CD8-positive, alpha-beta memory T cell (primary cell): ENCODE results near the gene BCAR3. TPM values are rescaled to one million over a fixed set of nuclear protein-coding genes. Genes with fewer than 3 reads are reported as not detected.
A peak's percentile ranks its signal among the peaks of the same experiment; 100 is the strongest.
"Not testable (repeated sequence)": the region's sequence is repeated elsewhere in the genome, so short reads cannot be mapped to it uniquely, and the experiment has no call there.

Source experiments
- CTCF ChIA-PET: fragments of 350-600 bp; sonication (Branson Sonifier 250); formaldehyde crosslinking; loops from one replicate; lab custom pipeline; 2021; ENCODE audit warnings: antibody characterized with exemption; lab: Charles Lee
- POLR2A ChIA-PET: fragments of 350-600 bp; sonication (Branson Sonifier 250); formaldehyde crosslinking; loops from one replicate; lab custom pipeline; 2021; ENCODE audit warnings: antibody characterized with exemption; lab: Charles Lee
- DNase-seq, 5 donors: peaks; one replicate each; pipeline versions ENCODE4 v3.0.0 to v3.0.0-alpha.2; 2020 to 2022; ENCODE audit warnings: mixed read lengths in 1 of 5
- H3K27ac ChIP-seq: one replicate; pipeline ENCODE4 v1.7.0; 2013; ENCODE audit warnings: low read depth, mild to moderate bottlenecking, low read length, moderate library complexity
- H3K27me3 ChIP-seq: 2 replicates; pipeline ENCODE4 v1.7.0; 2013; ENCODE audit warnings: low read length, mild to moderate bottlenecking; ENCODE audit not compliant: insufficient read depth, poor library complexity, severe bottlenecking
- H3K36me3 ChIP-seq: 2 replicates; pipeline ENCODE4 v1.7.0; 2013; ENCODE audit warnings: mild to moderate bottlenecking, low read length, moderate library complexity; ENCODE audit not compliant: insufficient read depth
- H3K4me1 ChIP-seq: 2 replicates; pipeline ENCODE4 v1.7.0; 2013; ENCODE audit warnings: mild to moderate bottlenecking, low read length, moderate library complexity; ENCODE audit not compliant: insufficient read depth
- H3K4me3 ChIP-seq: 2 replicates; pipeline ENCODE4 v1.7.0; 2013; ENCODE audit warnings: mild to moderate bottlenecking, low read length
- H3K9me3 ChIP-seq: 2 replicates; pipeline ENCODE4 v1.7.0; 2013; ENCODE audit warnings: mild to moderate bottlenecking, low read length
- H3K27ac Mint-ChIP-seq, 8 donors: one replicate each; pipeline ENCODE4 v1.8.0; 2020 to 2021; ENCODE audit warnings: mixed read lengths in 8 of 8, mild to moderate bottlenecking in 6 of 8, inconsistent platforms in 3 of 8, moderate library complexity in 3 of 8
- H3K27me3 Mint-ChIP-seq, 2 donors: one replicate each; pipeline ENCODE4 v1.8.0; 2020 to 2021; ENCODE audit warnings: mixed read lengths in 2 of 2, mild to moderate bottlenecking in 1 of 2, moderate library complexity in 1 of 2
- H3K36me3 Mint-ChIP-seq, 3 donors: one replicate each; pipeline ENCODE4 v1.8.0; 2020 to 2021; ENCODE audit warnings: mixed read lengths in 3 of 3, inconsistent platforms in 1 of 3, mild to moderate bottlenecking in 1 of 3
- H3K4me1 Mint-ChIP-seq, 3 donors: one replicate each; pipeline ENCODE4 v1.8.0; 2020 to 2021; ENCODE audit warnings: mixed read lengths in 3 of 3, inconsistent platforms in 1 of 3, mild to moderate bottlenecking in 1 of 3
- H3K4me3 Mint-ChIP-seq, 7 donors: one replicate each; pipeline ENCODE4 v1.8.0; 2020 to 2021; ENCODE audit warnings: mixed read lengths in 7 of 7, mild to moderate bottlenecking in 6 of 7, moderate library complexity in 4 of 7, inconsistent platforms in 2 of 7
- H3K9me3 Mint-ChIP-seq, 5 donors: one replicate each; pipeline ENCODE4 v1.8.0; 2020 to 2022; ENCODE audit warnings: mixed read lengths in 5 of 5, mild to moderate bottlenecking in 3 of 5, moderate library complexity in 2 of 5, inconsistent platforms in 1 of 5
- polyA plus RNA-seq: library from polyadenylated mRNA; unstranded; fragments of 300-500 nt; fragmentation: Illumina TruSeq; gene quantifications from one replicate; pipeline ENCODE4 v1.2.3, GENCODE V29; 2021
- total RNA-seq, 2 experiments: library from RNA; stranded (reverse); gene quantifications; one replicate each; pipeline ENCODE4 v1.2.3, GENCODE V29; 2021

The BCAR3 gene
- total and polyA plus RNA-seq, 3 experiments from 2014 or later, result 0.32 to 0.77 (median 0.62) TPM

DNA sequence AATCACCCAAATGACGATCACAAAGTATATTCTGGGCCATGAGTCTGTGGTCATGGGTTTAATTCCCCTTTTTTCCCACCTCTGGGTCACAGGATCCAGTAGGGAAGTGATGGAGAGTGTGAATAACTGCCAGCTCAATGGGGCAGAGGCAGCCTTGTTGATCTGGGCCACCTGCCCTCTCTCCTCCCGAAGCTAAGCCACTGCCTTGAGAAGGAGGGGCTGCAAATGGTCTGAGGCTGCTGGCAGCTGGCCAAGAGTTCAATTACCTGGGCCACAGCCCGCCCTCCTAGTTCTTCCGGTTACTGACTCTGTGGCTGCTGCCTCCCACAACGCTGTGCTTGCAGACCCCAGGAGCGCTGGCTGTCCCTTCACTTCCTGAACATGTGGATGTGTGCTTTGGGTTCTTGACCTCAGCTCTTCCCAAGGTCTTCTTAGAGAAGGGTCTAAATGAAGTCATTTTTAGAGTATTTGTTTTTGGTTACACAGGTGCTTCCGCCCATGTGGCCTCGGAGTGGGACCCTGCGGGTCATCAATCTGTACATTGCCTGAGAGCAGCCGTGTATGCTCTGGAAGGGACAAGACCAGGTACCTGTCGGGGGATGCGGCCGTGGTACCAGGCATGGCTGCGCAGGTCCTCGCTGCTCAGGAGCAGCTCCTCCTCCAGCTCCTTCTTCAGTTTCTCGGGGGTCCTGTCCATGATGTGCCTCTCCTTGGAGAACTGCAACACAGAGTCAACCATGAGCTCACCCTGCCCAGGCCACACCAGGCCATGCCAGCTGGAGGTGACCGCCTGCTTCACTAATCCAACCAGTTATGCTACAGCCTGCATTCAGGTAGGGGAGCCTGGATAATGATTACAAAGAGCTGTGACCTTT lies 89.7 kb downstream of the BCAR3 start:
- CTCF ChIA-PET, result no interaction called here
- H3K27ac Mint-ChIP-seq, result peak overlapping the region in 7 of 8 donors; percentile 9 to 98 (median 49)
- peak in 3 of 5 donors; percentile 12 to 62 (median 29) for DNase-seq
- no peaks in the 10 kb centered on the region for H3K36me3 Mint-ChIP-seq
- peaks cover 16 to 29% (median 21%) of the 10 kb centered on the region in 3 donors for H3K4me1 Mint-ChIP-seq
- POLR2A ChIA-PET, result no interaction called here
- Histone ChIP-seq H3K27ac (no peak overlapping the region), H3K4me1 (peaks cover 8% of the 10 kb centered on the region), H3K9me3 (no peaks in the 10 kb centered on the region), H3K36me3 (no peaks in the 10 kb centered on the region), H3K4me3 (no peak overlapping the region), H3K27me3 (no peaks in the 10 kb centered on the region)
- H3K4me3 Mint-ChIP-seq, result peak overlapping the region in 4 of 7 donors; percentile 23 to 59 (median 28)
- H3K9me3 Mint-ChIP-seq, result no peaks in the 10 kb centered on the region
- peaks cover 0 to 2% of the 10 kb centered on the region in 2 donors for H3K27me3 Mint-ChIP-seq

DNA sequence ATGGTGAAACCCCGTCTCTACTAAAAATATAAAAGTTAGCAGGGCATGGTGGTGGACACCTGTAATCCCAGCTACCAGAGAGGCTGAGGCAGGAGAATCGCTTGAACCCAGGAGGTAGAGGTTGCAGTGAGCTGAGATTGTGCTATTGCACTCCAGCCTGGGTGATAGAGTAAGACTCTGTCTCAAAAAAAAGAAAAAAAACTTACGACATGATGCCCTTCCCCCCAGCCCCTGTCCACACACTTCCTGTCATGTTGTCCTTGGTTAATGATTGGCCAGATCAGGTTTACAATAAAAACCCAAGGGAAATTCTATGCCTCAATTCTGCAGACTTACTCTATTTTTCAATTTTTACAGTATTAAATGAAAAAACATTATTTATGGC lies 90.4 kb downstream of the BCAR3 start:
- DNase-seq, CTCF ChIA-PET, H3K27ac ChIP-seq, H3K27me3 ChIP-seq, H3K36me3 Mint-ChIP-seq, H3K9me3 Mint-ChIP-seq, H3K9me3 ChIP-seq, H3K4me1 ChIP-seq, POLR2A ChIA-PET, H3K4me3 ChIP-seq, H3K36me3 ChIP-seq, H3K27me3 Mint-ChIP-seq: not testable (repeated sequence)
- Mint-ChIP-seq H3K4me1 (peaks cover 16 to 29% (median 21%) of the 10 kb centered on the region in 3 donors), H3K4me3 (peak overlapping the region in 3 of 7 donors; percentile 29 to 59 (median 46)), H3K27ac (peak overlapping the region in 3 of 8 donors; percentile 12 to 44 (median 17))

DNA sequence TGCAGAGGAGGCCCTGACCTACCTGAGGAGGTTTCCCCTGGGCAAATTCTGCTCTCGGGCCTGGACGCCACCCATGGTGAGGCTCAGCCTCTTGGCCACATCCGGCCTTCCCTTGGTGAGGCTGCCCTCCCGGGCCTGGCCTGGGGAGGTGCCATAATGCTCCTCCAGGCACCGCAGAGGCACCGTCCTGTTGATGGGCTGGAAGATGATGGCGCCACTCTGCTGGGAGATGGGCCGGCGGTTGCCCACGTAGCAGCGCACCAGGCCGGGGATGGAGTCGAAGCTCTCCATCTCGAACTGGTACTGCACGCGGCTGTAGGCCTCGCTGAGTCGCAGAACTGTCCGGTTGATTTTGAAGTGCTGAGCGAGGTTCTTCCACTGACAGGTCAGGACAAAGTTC lies 92.7 kb downstream of the BCAR3 start:
- CTCF ChIA-PET, result interaction anchor here (2.1 kb wide), 1 partner anchor 40 kb away, joined by 5 read pairs; no protein-coding TSS in a partner anchor
- H3K9me3 Mint-ChIP-seq, result no peaks in the 10 kb centered on the region
- POLR2A ChIA-PET, result no interaction called here

GRCh38 chr1:93588206-93588605 lies 93.4 kb downstream of the BCAR3 start:
- no peaks in the 10 kb centered on the region for H3K9me3 Mint-ChIP-seq
- Histone ChIP-seq H3K27ac (no peak overlapping the region), H3K36me3 (no peaks in the 10 kb centered on the region), H3K9me3 (no peaks in the 10 kb centered on the region), H3K27me3 (no peaks in the 10 kb centered on the region), H3K4me3 (no peak overlapping the region), H3K4me1 (peaks cover 8% of the 10 kb centered on the region)
- H3K27me3 Mint-ChIP-seq, result peaks cover 0 to 1% of the 10 kb centered on the region in 2 donors
- no peaks in the 10 kb centered on the region for H3K36me3 Mint-ChIP-seq
- H3K4me1 Mint-ChIP-seq, result peaks cover 16 to 29% (median 21%) of the 10 kb centered on the region in 3 donors
- no peak for DNase-seq
- ChIA-PET CTCF (interaction anchor here (0.6 to 2.1 kb wide), 2 partner anchors 41 to 724 kb away, joined by 3 to 5 read pairs; no protein-coding TSS in a partner anchor), POLR2A (no interaction called here)
- H3K4me3 Mint-ChIP-seq, result no peak overlapping the region
- peak overlapping the region in 3 of 8 donors; percentile 7 to 61 (median 44) for H3K27ac Mint-ChIP-seq

More for the DNA sequence above, 92.7 kb downstream of the BCAR3 start:
- no peak for DNase-seq
- no peak overlapping the region for H3K4me3 Mint-ChIP-seq
- Histone ChIP-seq H3K27me3 (no peaks in the 10 kb centered on the region), H3K4me3 (no peak overlapping the region), H3K9me3 (no peaks in the 10 kb centered on the region), H3K4me1 (peaks cover 8% of the 10 kb centered on the region), H3K27ac (no peak overlapping the region), H3K36me3 (no peaks in the 10 kb centered on the region)
- H3K27ac Mint-ChIP-seq, result no peak overlapping the region
- H3K27me3 Mint-ChIP-seq, result peaks cover 0 to 3% of the 10 kb centered on the region in 2 donors
- peaks cover 16 to 29% (median 21%) of the 10 kb centered on the region in 3 donors for H3K4me1 Mint-ChIP-seq
- H3K36me3 Mint-ChIP-seq, result no peaks in the 10 kb centered on the region

DNA sequence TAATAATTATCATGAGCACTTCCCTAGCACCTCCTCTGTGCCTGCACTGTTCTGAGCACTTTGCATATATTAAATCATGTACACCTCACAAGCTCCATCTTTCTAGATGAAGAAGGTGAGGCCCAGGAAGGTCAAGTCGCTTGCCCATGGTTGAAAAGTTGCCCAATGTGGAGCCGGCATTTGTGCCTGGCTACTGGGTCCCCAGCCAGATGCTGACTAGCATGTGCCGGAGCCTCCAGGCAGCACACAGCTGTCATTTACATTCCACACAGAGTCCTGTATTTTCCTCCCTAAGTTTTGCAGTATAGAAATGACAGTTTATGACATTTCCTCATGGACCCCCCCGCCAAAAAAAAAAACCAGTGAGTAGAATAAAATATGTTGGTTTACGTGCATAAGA lies 94.3 kb downstream of the BCAR3 start:
- ChIA-PET POLR2A (no interaction called here), CTCF (interaction anchor here (0.6 to 2.1 kb wide), 2 partner anchors 42 to 725 kb away, joined by 3 to 5 read pairs; no protein-coding TSS in a partner anchor)
- H3K36me3 Mint-ChIP-seq, result no peaks in the 10 kb centered on the region
- no peak for DNase-seq
- peaks cover 16 to 29% (median 21%) of the 10 kb centered on the region in 3 donors for H3K4me1 Mint-ChIP-seq
- H3K9me3 Mint-ChIP-seq, result no peaks in the 10 kb centered on the region
- no peaks in the 10 kb centered on the region for H3K9me3 ChIP-seq
- no peaks in the 10 kb centered on the region for H3K27me3 ChIP-seq
- H3K4me3 Mint-ChIP-seq, result no peak overlapping the region
- H3K27ac ChIP-seq, result no peak overlapping the region
- peaks cover 0 to 1% of the 10 kb centered on the region in 2 donors for H3K27me3 Mint-ChIP-seq
- H3K4me1 ChIP-seq, result peaks cover 8% of the 10 kb centered on the region
- no peak overlapping the region for H3K4me3 ChIP-seq
- no peak overlapping the region for H3K27ac Mint-ChIP-seq
- no peaks in the 10 kb centered on the region for H3K36me3 ChIP-seq

- POLR2A ChIA-PET, result no interaction called here
Observed at GRCh38 chr1:93585059-93585966, 96.3 kb downstream of the BCAR3 start.

GRCh38 chr1:93584261-93585003 lies 97.2 kb downstream of the BCAR3 start:
- Mint-ChIP-seq H3K27me3 (peaks cover 0 to 1% of the 10 kb centered on the region in 2 donors), H3K27ac (peak overlapping the region in 1 of 8 donors; percentile 33), H3K36me3 (no peaks in the 10 kb centered on the region), H3K4me3 (no peak overlapping the region), H3K4me1 (peaks cover 0 to 6% (median 2%) of the 10 kb centered on the region in 3 donors), H3K9me3 (no peaks in the 10 kb centered on the region)
- Histone ChIP-seq H3K27ac (no peak overlapping the region), H3K36me3 (no peaks in the 10 kb centered on the region), H3K4me1 (no peaks in the 10 kb centered on the region), H3K9me3 (no peaks in the 10 kb centered on the region), H3K4me3 (no peak overlapping the region), H3K27me3 (no peaks in the 10 kb centered on the region)
- CTCF ChIA-PET, result no interaction called here
- no peak for DNase-seq
- POLR2A ChIA-PET, result no interaction called here

More at GRCh38 chr1:93585059-93585966, 96.3 kb downstream of the BCAR3 start:
- Mint-ChIP-seq H3K4me1 (peaks cover 2 to 12% (median 3%) of the 10 kb centered on the region in 3 donors), H3K36me3 (no peaks in the 10 kb centered on the region), H3K9me3 (no peaks in the 10 kb centered on the region), H3K27ac (peak overlapping the region in 2 of 8 donors; percentile 13 to 33), H3K27me3 (peaks cover 0 to 1% of the 10 kb centered on the region in 2 donors), H3K4me3 (no peak overlapping the region)
- no peak overlapping the region for H3K4me3 ChIP-seq
- no peaks in the 10 kb centered on the region for H3K9me3 ChIP-seq
- no peak overlapping the region for H3K27ac ChIP-seq
- H3K27me3 ChIP-seq, result no peaks in the 10 kb centered on the region
- no peaks in the 10 kb centered on the region for H3K4me1 ChIP-seq
- DNase-seq, result no peak
- no peaks in the 10 kb centered on the region for H3K36me3 ChIP-seq
- CTCF ChIA-PET, result no interaction called here
